NAMALWA (cell line): ENCODE measurements around the gene TLN1.
A peak's percentile ranks its signal among the peaks of the same experiment; 100 is the strongest.

Experiments used
- DNase-seq: peaks from one replicate; pipeline ENCODE4 v3.0.0-alpha.2; 2015; ENCODE audit warnings: low spot score

The TLN1 gene

GRCh38 chr9:35728041-35728971, 3.7 kb downstream of the TLN1 start:
- peak; percentile 10 for DNase-seq

- DNase-seq = no peak
Measured at GRCh38 chr9:35727676-35728040, 4.3 kb downstream of the TLN1 start.

- DNase-seq = peak; percentile 57
Measured at GRCh38 chr9:35726931-35727330, 5.1 kb downstream of the TLN1 start.

- DNase-seq = no peak
Measured at GRCh38 chr9:35725362-35725761, 6.6 kb downstream of the TLN1 start.

GRCh38 chr9:35723908-35724307, 8.1 kb downstream of the TLN1 start:
- no peak for DNase-seq

GRCh38 chr9:35723426-35723825, 8.6 kb downstream of the TLN1 start:
- DNase-seq = no peak

GRCh38 chr9:35719546-35719945, 12.4 kb downstream of the TLN1 start:
- no peak for DNase-seq

GRCh38 chr9:35718721-35719511, 13.1 kb downstream of the TLN1 start:
- no peak for DNase-seq

GRCh38 chr9:35717132-35717870, 14.7 kb downstream of the TLN1 start:
- DNase-seq = no peak

- no peak for DNase-seq
Measured at GRCh38 chr9:35716230-35716629, 15.8 kb downstream of the TLN1 start.

GRCh38 chr9:35714579-35715252, 17.3 kb downstream of the TLN1 start:
- no peak for DNase-seq

- DNase-seq = no peak
Measured at GRCh38 chr9:35714123-35714522, 17.9 kb downstream of the TLN1 start.

- DNase-seq = no peak
Measured at GRCh38 chr9:35713578-35713977, 18.4 kb downstream of the TLN1 start.

- DNase-seq = no peak
Measured at GRCh38 chr9:35712762-35713400, 19.1 kb downstream of the TLN1 start.

- DNase-seq = no peak
Measured at GRCh38 chr9:35711501-35712428, 20.2 kb downstream of the TLN1 start.

GRCh38 chr9:35710818-35711500, 21.0 kb downstream of the TLN1 start:
- DNase-seq = no peak

- no peak for DNase-seq
Measured at GRCh38 chr9:35708146-35708545, 23.8 kb downstream of the TLN1 start.

GRCh38 chr9:35706951-35707350, 25.0 kb downstream of the TLN1 start:
- no peak for DNase-seq

GRCh38 chr9:35705836-35706430, 26.1 kb downstream of the TLN1 start:
- DNase-seq = no peak
